NCI-H510A treated with DMSO at 0.1 percent for 48 hours (cell line): Measurements from ENCODE around the gene ARFGEF3.
A peak's percentile ranks its signal among the peaks of the same experiment; 100 is the strongest.
"Not testable (repeated sequence)": the region's sequence is repeated elsewhere in the genome, so short reads cannot be mapped to it uniquely, and the experiment has no call there.

Experiments used
- DNase-seq: peaks from one replicate; lab custom pipeline; 2025; lab: John Stamatoyannopoulos, UW

Gene ARFGEF3

GRCh38 chr6:138347864-138348263, 186.1 kb downstream of the ARFGEF3 start:
- no peak for DNase-seq

- DNase-seq: no peak
These were observed 188.2 kb downstream of the ARFGEF3 start for GRCh38 chr6:138349891-138350290.

- no peak for DNase-seq
These were observed 196.2 kb downstream of the ARFGEF3 start for GRCh38 chr6:138357928-138358327.

- not testable (repeated sequence) for DNase-seq
These were observed 206.9 kb downstream of the ARFGEF3 start for GRCh38 chr6:138368684-138369083.

- no peak for DNase-seq
These were observed 209.1 kb downstream of the ARFGEF3 start for GRCh38 chr6:138370631-138371451.

- no peak for DNase-seq
These were observed 209.6 kb downstream of the ARFGEF3 start for GRCh38 chr6:138371452-138371711.

- no peak for DNase-seq
These were observed 210.0 kb downstream of the ARFGEF3 start for GRCh38 chr6:138371720-138372119.

- no peak for DNase-seq
These were observed 211.1 kb downstream of the ARFGEF3 start for GRCh38 chr6:138372711-138373463.

GRCh38 chr6:138374230-138374629, 212.5 kb downstream of the ARFGEF3 start:
- DNase-seq: no peak

- no peak for DNase-seq
These were observed 213.1 kb downstream of the ARFGEF3 start for GRCh38 chr6:138374815-138375214.

GRCh38 chr6:138377042-138377441, 215.3 kb downstream of the ARFGEF3 start:
- no peak for DNase-seq

GRCh38 chr6:138377844-138378243, 216.1 kb downstream of the ARFGEF3 start, which contains the start of gene SMIM28:
Gene SMIM28 (plus strand): TSS chr6:138377905. CDS start chr6:138378073, 168 bp downstream.
- peak; percentile 35 for DNase-seq

- peak; percentile 10 for DNase-seq
These were observed 216.7 kb downstream of the ARFGEF3 start for GRCh38 chr6:138378463-138378862.

- no peak for DNase-seq
These were observed 220.9 kb downstream of the ARFGEF3 start for GRCh38 chr6:138382498-138383265.

- no peak for DNase-seq
These were observed 222.0 kb downstream of the ARFGEF3 start for GRCh38 chr6:138383776-138384175.

GRCh38 chr6:138386897-138387296, 225.2 kb downstream of the ARFGEF3 start:
- no peak for DNase-seq

GRCh38 chr6:138387577-138388368, 226.0 kb downstream of the ARFGEF3 start:
- peak; percentile 60 for DNase-seq

- DNase-seq: no peak
These were observed 227.8 kb downstream of the ARFGEF3 start for GRCh38 chr6:138389551-138389950.
